ENCODE data around the gene PIK3CG.

The PIK3CG gene

DNA sequence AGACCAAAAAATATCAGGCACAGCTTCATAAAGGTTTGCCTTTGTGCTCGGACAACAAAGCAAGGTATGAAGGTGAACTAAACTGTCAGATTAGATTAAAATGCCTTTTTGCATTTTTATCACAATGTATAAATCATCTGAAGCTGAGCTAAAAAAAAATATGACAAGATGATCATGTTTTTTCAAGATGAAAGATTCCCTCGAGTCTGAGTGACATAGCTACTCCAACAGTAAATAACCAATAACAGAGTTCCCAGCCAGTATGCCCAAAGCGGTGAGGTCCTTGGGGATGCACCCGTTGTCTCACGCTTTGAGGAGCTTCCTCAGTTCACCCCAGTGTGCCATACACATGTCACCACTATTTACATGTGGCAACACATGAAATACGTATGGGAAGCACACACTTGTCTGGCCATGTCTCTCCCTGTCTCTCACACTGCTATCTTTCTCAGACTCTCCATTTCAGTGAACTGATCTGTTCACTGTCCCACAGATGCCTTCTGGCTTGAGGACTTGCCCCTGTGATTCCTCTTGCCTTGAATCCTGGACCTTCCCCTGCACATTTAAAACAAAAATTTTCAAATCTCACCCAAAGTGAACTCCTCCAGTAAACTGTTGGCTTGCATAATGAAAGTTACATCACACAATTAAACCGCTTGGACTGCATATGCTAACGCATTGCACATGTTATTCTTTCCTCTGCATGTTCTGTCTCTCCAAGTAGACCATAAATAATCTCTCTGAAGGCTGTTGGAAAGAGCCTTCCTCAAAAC, 2.6 kb upstream of the PIK3CG start:
- DNase-seq, result no peak

DNA sequence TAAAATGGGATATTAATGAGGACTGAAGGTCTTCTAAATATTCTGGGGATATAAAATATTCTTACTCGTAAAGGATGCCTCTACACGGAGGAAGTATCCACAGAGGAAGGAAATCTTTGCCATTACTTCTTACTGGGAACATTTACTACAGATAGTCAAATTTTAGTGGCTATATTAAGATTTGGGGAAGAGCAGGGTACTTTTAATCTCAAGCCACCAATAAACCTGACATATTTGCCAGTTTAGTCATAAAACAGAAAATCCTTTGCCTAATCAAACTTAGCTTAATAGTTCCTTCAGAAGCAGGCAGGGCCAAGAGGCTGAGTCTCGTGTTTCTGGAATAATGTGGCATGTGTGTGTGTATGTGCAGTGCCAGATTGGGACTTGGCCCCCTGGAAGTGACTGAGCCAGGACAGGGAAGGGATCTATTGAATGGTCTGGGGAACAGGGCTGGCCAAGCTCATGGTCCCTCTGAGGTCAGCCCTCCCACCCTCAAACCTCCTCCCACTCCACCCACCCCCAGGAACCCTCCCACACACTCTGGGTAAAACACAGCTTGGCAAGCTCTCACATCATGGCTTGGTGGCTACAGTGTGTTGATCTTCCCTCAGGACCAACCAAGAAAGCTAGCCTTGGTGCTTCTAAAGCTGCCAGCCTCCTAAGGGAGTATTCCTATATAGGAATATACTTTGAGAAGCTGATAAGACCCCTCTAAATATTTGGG, 1.6 kb upstream of the PIK3CG start:
- no peak for DNase-seq

DNA sequence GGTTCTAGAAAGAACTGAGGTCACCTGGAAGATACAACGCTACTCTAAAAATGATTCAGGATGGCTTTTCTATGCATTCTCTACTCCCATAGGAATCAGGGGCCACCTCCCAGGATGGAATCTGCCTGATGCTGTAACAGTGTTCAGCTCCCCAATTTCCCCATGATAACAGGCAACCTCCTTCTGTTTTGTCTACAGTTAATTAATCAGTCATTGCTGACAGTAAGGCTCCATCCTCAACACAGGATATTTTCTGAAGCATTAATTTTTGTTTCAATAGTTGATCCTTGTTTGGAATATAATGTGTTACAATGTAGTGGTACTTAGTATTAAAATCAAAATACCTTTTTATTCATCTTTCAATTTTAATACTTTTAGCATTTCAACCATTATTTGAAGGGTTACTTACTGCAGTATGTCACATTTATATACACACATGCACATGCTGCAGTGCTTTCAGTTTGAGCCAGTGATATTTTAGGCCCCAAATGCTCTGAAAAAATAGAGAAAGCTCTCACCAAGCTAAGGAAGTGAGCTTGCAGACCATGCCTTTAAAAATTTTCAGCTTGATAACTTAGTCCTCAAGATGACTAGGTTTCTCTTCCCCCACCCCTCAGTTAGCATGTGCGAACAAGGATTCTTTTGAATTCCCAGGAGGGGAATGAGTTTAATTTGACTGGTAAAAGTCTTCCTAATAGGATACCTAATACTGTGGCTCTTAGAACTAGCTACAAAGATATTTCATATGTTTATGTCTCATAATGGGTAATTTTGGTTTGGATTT, 592 bp upstream of the PIK3CG start:
- no peak for DNase-seq

- no peak for DNase-seq
Measured at GRCh38 chr7:106866298-106867281, 1.5 kb downstream of the PIK3CG start.

DNA sequence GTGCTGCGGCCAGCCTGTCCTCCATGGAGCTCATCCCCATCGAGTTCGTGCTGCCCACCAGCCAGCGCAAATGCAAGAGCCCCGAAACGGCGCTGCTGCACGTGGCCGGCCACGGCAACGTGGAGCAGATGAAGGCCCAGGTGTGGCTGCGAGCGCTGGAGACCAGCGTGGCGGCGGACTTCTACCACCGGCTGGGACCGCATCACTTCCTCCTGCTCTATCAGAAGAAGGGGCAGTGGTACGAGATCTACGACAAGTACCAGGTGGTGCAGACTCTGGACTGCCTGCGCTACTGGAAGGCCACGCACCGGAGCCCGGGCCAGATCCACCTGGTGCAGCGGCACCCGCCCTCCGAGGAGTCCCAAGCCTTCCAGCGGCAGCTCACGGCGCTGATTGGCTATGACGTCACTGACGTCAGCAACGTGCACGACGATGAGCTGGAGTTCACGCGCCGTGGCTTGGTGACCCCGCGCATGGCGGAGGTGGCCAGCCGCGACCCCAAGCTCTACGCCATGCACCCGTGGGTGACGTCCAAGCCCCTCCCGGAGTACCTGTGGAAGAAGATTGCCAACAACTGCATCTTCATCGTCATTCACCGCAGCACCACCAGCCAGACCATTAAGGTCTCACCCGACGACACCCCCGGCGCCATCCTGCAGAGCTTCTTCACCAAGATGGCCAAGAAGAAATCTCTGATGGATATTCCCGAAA, 2.7 kb downstream of the PIK3CG start:
- no peak for DNase-seq

DNA sequence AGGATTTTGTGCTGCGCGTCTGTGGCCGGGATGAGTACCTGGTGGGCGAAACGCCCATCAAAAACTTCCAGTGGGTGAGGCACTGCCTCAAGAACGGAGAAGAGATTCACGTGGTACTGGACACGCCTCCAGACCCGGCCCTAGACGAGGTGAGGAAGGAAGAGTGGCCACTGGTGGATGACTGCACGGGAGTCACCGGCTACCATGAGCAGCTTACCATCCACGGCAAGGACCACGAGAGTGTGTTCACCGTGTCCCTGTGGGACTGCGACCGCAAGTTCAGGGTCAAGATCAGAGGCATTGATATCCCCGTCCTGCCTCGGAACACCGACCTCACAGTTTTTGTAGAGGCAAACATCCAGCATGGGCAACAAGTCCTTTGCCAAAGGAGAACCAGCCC, 3.3 kb downstream of the PIK3CG start:
- DNase-seq, result no peak

GRCh38 chr7:106869954-106870353, 4.9 kb downstream of the PIK3CG start:
- DNase-seq, result no peak

- DNase-seq, result no peak
Measured at GRCh38 chr7:106870528-106870927, 5.4 kb downstream of the PIK3CG start.

GRCh38 chr7:106870983-106871410, 5.9 kb downstream of the PIK3CG start:
- DNase-seq, result no peak

GRCh38 chr7:106871793-106872571, 6.9 kb downstream of the PIK3CG start:
- DNase-seq, result no peak

GRCh38 chr7:106872763-106873162, 7.7 kb downstream of the PIK3CG start:
- no peak for DNase-seq

GRCh38 chr7:106874076-106874475, 9.0 kb downstream of the PIK3CG start:
- DNase-seq, result no peak

GRCh38 chr7:106875508-106875907, 10.4 kb downstream of the PIK3CG start:
- DNase-seq, result no peak

- no peak for DNase-seq
Measured at GRCh38 chr7:106878748-106879439, 13.8 kb downstream of the PIK3CG start.

DNA sequence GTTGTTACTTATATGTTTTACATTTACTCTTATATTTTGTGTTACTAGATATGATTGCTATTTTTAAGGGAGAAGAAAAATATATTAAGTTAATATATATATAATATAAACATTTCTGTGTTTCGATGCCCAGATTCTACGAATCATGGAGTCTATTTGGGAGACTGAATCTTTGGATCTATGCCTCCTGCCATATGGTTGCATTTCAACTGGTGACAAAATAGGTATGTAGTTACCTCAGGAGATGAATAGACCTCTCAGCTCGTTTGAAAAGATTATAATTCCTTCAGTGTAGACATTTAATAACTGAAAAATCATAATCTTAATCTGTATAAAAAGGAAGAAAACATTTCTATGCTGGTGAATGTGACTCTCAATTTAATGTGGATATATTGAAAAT, 16.9 kb downstream of the PIK3CG start:
- DNase-seq, result no peak

DNA sequence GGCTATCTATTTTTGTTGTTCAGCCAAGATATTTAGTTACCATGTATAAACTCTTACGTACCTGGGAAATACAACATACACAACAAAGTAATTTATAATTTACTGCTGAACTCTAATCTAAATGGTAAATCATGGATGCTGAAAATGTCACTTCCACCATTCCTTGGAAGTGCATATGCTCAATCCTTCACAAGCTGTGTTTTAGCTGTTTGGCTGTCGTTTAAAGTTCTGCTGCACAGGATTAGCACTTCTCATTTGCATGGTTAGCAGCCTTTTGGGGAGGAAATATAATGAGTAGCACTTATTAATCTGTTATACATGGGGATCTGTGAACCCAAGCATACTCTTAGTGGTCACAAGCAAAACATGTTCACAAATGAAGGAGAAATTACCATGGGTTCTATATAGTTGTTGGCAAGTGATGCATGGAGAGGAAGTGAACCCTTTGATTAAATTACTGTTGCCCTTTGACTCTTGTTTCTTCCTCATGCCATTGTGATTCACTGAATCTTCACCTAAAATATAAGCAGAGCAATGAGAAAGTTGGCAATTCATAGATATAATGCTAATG, 18.5 kb downstream of the PIK3CG start:
- no peak for DNase-seq

GRCh38 chr7:106885652-106886051, 20.6 kb downstream of the PIK3CG start:
- no peak for DNase-seq

DNA sequence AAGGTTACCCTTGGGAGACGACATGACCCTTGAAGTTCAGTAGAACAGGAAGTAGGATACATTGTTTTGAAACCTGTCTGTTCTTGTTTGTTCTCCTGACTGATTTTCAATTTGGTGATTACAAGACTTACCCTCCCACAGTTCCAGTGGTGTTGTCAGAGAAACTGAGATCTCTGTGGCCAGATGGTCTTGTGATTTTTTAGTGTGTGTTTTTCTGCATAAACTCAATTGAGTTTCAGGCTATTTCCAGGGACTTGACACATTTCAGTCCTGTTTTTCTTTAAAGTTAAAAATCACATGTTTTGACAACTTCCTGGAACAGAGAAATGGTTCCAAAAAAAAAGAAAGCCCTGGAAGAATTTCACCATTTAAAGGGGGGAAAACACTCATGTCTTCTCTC, 22.3 kb downstream of the PIK3CG start:
- DNase-seq, result no peak

DNA sequence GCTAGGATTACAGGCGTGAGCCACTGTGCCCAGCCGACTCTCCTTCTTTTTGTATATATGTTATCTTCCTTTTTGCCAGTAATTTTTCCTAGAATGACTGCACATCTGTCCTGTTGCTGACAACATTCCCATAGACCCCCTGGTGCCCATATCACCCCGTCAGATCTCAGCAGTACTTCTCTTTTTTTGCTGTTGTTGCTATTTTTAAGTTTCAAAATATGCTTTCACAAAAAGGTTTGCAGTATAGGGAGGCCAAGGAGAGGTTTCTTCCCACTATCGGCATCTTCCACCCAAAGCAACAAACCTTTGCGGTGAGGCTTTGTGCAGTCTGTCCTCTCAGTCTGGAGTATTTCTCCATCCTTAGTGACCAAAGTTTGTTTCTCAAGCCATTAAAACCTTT, 23.1 kb downstream of the PIK3CG start:
- DNase-seq, result no peak

GRCh38 chr7:106890952-106891351, 25.9 kb downstream of the PIK3CG start:
- DNase-seq, result no peak

Data from SHP77 treated with DMSO at 0.1 percent for 48 hours (cell line).